Nephron (organoid): ENCODE results near the gene TCTN2.

Source experiments
- H3K27ac Mint-ChIP-seq, 3 experiments: 2 replicates each; pipeline ENCODE4 v1.8.0; 2020; ENCODE audit warnings: mixed read lengths in 3 of 3, mild to moderate bottlenecking in 2 of 3, moderate library complexity in 1 of 3
- H3K27me3 Mint-ChIP-seq: 2 replicates; pipeline ENCODE4 v1.8.0; 2021; ENCODE audit warnings: low read depth, mild to moderate bottlenecking, moderate library complexity, mixed read lengths
- H3K36me3 Mint-ChIP-seq: 2 replicates; pipeline ENCODE4 v1.8.0; 2020; ENCODE audit warnings: low read depth, mixed read lengths
- H3K4me1 Mint-ChIP-seq: 2 replicates; pipeline ENCODE4 v1.8.0; 2020; ENCODE audit warnings: mixed read lengths
- H3K4me3 Mint-ChIP-seq, 3 experiments: 2 replicates each; pipeline ENCODE4 v1.8.0; 2020; ENCODE audit warnings: mild to moderate bottlenecking in 3 of 3, mixed read lengths in 3 of 3, moderate library complexity in 2 of 3
- H3K9me3 Mint-ChIP-seq: 2 replicates; pipeline ENCODE4 v1.8.0; 2020; ENCODE audit warnings: mixed read lengths
- CTCF ChIP-seq, 3 experiments: fragments of 200-600 bp; sonication (generic); IDR thresholded peaks; one replicate each; pipeline ENCODE4 v1.5.0; 2021; ENCODE audit warnings: antibody characterized with exemption in 3 of 3; ENCODE audit not compliant: unreplicated experiment in 3 of 3

TCTN2 gene

GRCh38 chr12:123712780-123713319, 41.9 kb downstream of the TCTN2 start:
- Mint-ChIP-seq H3K27ac (peak overlapping the region; percentile 6 to 71 (median 64)), H3K27me3 (no peaks in the 10 kb centered on the region), H3K4me1 (peaks cover 21% of the 10 kb centered on the region), H3K4me3 (peak overlapping the region; percentile 89 to 95 (median 92)), H3K9me3 (no peaks in the 10 kb centered on the region), H3K36me3 (peaks cover 5% of the 10 kb centered on the region)
- no peak for TF ChIP-seq CTCF (IDR thresholded peaks at IDR 0.05; ENCODE audit: unreplicated experiment in 3 of 3)

GRCh38 chr12:123713398-123713797, 42.5 kb downstream of the TCTN2 start:
- Mint-ChIP-seq H3K9me3 (no peaks in the 10 kb centered on the region), H3K4me1 (peaks cover 21% of the 10 kb centered on the region), H3K27me3 (no peaks in the 10 kb centered on the region), H3K27ac (peak overlapping the region in 2 of 3 experiments; percentile 6 to 64), H3K4me3 (peak overlapping the region; percentile 89 to 95 (median 92)), H3K36me3 (peaks cover 1% of the 10 kb centered on the region)
- no peak for TF ChIP-seq CTCF (IDR thresholded peaks at IDR 0.05; ENCODE audit: unreplicated experiment in 3 of 3)

GRCh38 chr12:123713823-123714585, 43.1 kb downstream of the TCTN2 start:
- Mint-ChIP-seq H3K27ac (peak overlapping the region in 2 of 3 experiments; percentile 6 to 63), H3K36me3 (no peaks in the 10 kb centered on the region), H3K9me3 (no peaks in the 10 kb centered on the region), H3K4me3 (peak overlapping the region; percentile 89 to 95 (median 92)), H3K4me1 (peaks cover 21% of the 10 kb centered on the region), H3K27me3 (no peaks in the 10 kb centered on the region)
- no peak for TF ChIP-seq CTCF (IDR thresholded peaks at IDR 0.05; ENCODE audit: unreplicated experiment in 3 of 3)

GRCh38 chr12:123715195-123715594, 44.3 kb downstream of the TCTN2 start:
- no peaks in the 10 kb centered on the region for H3K9me3 Mint-ChIP-seq

GRCh38 chr12:123717350-123717749, 46.4 kb downstream of the TCTN2 start:
- peaks cover 21% of the 10 kb centered on the region for H3K4me1 Mint-ChIP-seq
- H3K36me3 Mint-ChIP-seq: peaks cover 8% of the 10 kb centered on the region
- TF ChIP-seq CTCF (IDR thresholded peaks at IDR 0.05; ENCODE audit: unreplicated experiment in 3 of 3): no peak
- no peak overlapping the region for H3K27ac Mint-ChIP-seq
- peak overlapping the region in 1 of 3 experiments; percentile 64 for H3K4me3 Mint-ChIP-seq
- H3K27me3 Mint-ChIP-seq: no peaks in the 10 kb centered on the region
- H3K9me3 Mint-ChIP-seq: no peaks in the 10 kb centered on the region

More at GRCh38 chr12:123715195-123715594, 44.3 kb downstream of the TCTN2 start:
- Mint-ChIP-seq H3K27me3 (no peaks in the 10 kb centered on the region), H3K4me1 (peaks cover 21% of the 10 kb centered on the region), H3K27ac (no peak overlapping the region), H3K4me3 (no peak overlapping the region), H3K36me3 (peaks cover 4% of the 10 kb centered on the region)
- TF ChIP-seq CTCF (IDR thresholded peaks at IDR 0.05; ENCODE audit: unreplicated experiment in 3 of 3): no peak
